WTC11 (cell line): ENCODE measurements around the gene SMARCB1. TPM values are rescaled to one million over a fixed set of nuclear protein-coding genes. Genes with fewer than 3 reads are reported as not detected.

Source experiments
- ATAC-seq: fragments of 200-7000 bp; cut with Tn5 transposase; 2 replicates; pipeline ENCODE4 v1.10.0; 2021; ENCODE audit warnings: mild to moderate bottlenecking, moderate library complexity
- CTCF ChIA-PET: fragments of 300-600 bp; sonication (Branson Sonifier 250); formaldehyde crosslinking; loops from one replicate; lab custom pipeline; 2021; ENCODE audit warnings: antibody characterized with exemption; lab: Charles Lee
- POLR2A ChIA-PET: fragments of 350-600 bp; sonication (Branson Sonifier 250); formaldehyde crosslinking; loops from one replicate; lab custom pipeline; 2021; ENCODE audit warnings: antibody characterized with exemption; lab: Charles Lee
- DNase-seq: peaks from one replicate; pipeline ENCODE4 v3.0.0; 2021; ENCODE audit warnings: low spot score
- H3K27ac Mint-ChIP-seq: 2 replicates; pipeline ENCODE4 v1.8.0; 2021; ENCODE audit warnings: mixed read lengths
- H3K27me3 Mint-ChIP-seq: 2 replicates; pipeline ENCODE4 v1.8.0; 2021; ENCODE audit warnings: low read depth, mild to moderate bottlenecking, moderate library complexity, mixed read lengths
- H3K36me3 Mint-ChIP-seq: 2 replicates; pipeline ENCODE4 v1.8.0; 2021; ENCODE audit warnings: mixed read lengths
- H3K4me1 Mint-ChIP-seq: 2 replicates; pipeline ENCODE4 v1.8.0; 2022; ENCODE audit warnings: mixed read lengths
- H3K4me3 Mint-ChIP-seq: 2 replicates; pipeline ENCODE4 v1.8.0; 2021; ENCODE audit warnings: mild to moderate bottlenecking, moderate library complexity, mixed read lengths
- H3K9me3 Mint-ChIP-seq: 2 replicates; pipeline ENCODE4 v1.8.0; 2021; ENCODE audit warnings: mixed read lengths
- ARID4B ChIP-seq: sonication (generic); formaldehyde crosslinking; IDR thresholded peaks from 2 replicates; pipeline ENCODE4 v1.8.0; 2023; ENCODE audit warnings: missing genetic modification reagents, mild to moderate bottlenecking, borderline replicate concordance
- CBFB ChIP-seq: sonication (generic); formaldehyde crosslinking; IDR thresholded peaks from 2 replicates; pipeline ENCODE4 v1.8.1; 2022; ENCODE audit warnings: mild to moderate bottlenecking, low read depth, missing genetic modification reagents
- CREM ChIP-seq: sonication (generic); formaldehyde crosslinking; IDR thresholded peaks from 2 replicates; pipeline ENCODE4 v1.8.1; 2022; ENCODE audit warnings: mild to moderate bottlenecking, missing genetic modification reagents, moderate library complexity
- E2F4 ChIP-seq: sonication (generic); formaldehyde crosslinking; IDR thresholded peaks from 2 replicates; pipeline ENCODE4 v1.8.1; 2022; ENCODE audit warnings: low read depth, mild to moderate bottlenecking, moderate library complexity, missing genetic modification reagents, borderline replicate concordance
- ETV6 ChIP-seq: sonication (generic); formaldehyde crosslinking; IDR thresholded peaks from 2 replicates; pipeline ENCODE4 v1.8.1; 2022; ENCODE audit warnings: mild to moderate bottlenecking, missing genetic modification reagents
- FOXP4 ChIP-seq: sonication (generic); formaldehyde crosslinking; IDR thresholded peaks from 2 replicates; pipeline ENCODE4 v1.8.0; 2022; ENCODE audit warnings: mild to moderate bottlenecking, missing genetic modification reagents
- GTF2I ChIP-seq: fragments of 250-450 bp; sonication (Bioruptor Pico); conservative IDR thresholded peaks from 2 replicates; pipeline ENCODE4 v1.4.0; 2021; ENCODE audit warnings: mild to moderate bottlenecking
- JAZF1 ChIP-seq: fragments of 250-450 bp; sonication (Bioruptor Pico); IDR thresholded peaks from 2 replicates; pipeline ENCODE4 v1.9.0; 2021; ENCODE audit warnings: moderate library complexity, mild to moderate bottlenecking, inconsistent platforms
- NR3C1 ChIP-seq: sonication (generic); formaldehyde crosslinking; conservative IDR thresholded peaks from 2 replicates; pipeline ENCODE4 v1.8.1; 2023; ENCODE audit warnings: low read depth, mild to moderate bottlenecking, missing genetic modification reagents
- PREB ChIP-seq: sonication (generic); formaldehyde crosslinking; IDR thresholded peaks from 2 replicates; pipeline ENCODE4 v1.8.1; 2022; ENCODE audit warnings: mild to moderate bottlenecking, missing genetic modification reagents, moderate library complexity, borderline replicate concordance
- TEAD1 ChIP-seq: sonication (generic); formaldehyde crosslinking; IDR thresholded peaks from 2 replicates; pipeline ENCODE4 v1.8.0; 2022; ENCODE audit warnings: mild to moderate bottlenecking, missing genetic modification reagents
- TP53 ChIP-seq: sonication (generic); formaldehyde crosslinking; IDR thresholded peaks from 2 replicates; pipeline ENCODE4 v1.8.1; 2023; ENCODE audit warnings: mild to moderate bottlenecking, missing genetic modification reagents
- ZBTB21 ChIP-seq: sonication (generic); formaldehyde crosslinking; IDR thresholded peaks from 2 replicates; pipeline ENCODE4 v1.8.1; 2023; ENCODE audit warnings: mild to moderate bottlenecking, missing genetic modification reagents, borderline replicate concordance
- ZNF317 ChIP-seq: sonication (generic); formaldehyde crosslinking; IDR thresholded peaks from 2 replicates; pipeline ENCODE4 v1.8.1; 2023; ENCODE audit warnings: low read depth, mild to moderate bottlenecking, moderate library complexity, missing genetic modification reagents, borderline replicate concordance
- ZNF671 ChIP-seq: fragments of 250-450 bp; sonication (Bioruptor Pico); IDR thresholded peaks from 2 replicates; pipeline ENCODE4 v1.8.0; 2021; ENCODE audit warnings: mild to moderate bottlenecking
- total RNA-seq: library from RNA; stranded (reverse); gene quantifications from 3 replicates; pipeline ENCODE4 v1.2.3, GENCODE V29; 2021
- TF ChIP-seq, protein P1 (sequence below): sonication (generic); formaldehyde crosslinking; IDR thresholded peaks from 2 replicates; pipeline ENCODE4 v1.8.1; 2022; ENCODE audit warnings: missing genetic modification reagents, borderline replicate concordance
- TF ChIP-seq, protein P2 (sequence below): fragments of 250-450 bp; sonication (Bioruptor Pico); IDR thresholded peaks from 2 replicates; pipeline ENCODE4 v1.9.0; 2021; ENCODE audit warnings: moderate library complexity, mild to moderate bottlenecking, inconsistent platforms, borderline replicate concordance

The SMARCB1 gene
- total RNA-seq, 1 experiment from 2014 or later, result 135 TPM

DNA sequence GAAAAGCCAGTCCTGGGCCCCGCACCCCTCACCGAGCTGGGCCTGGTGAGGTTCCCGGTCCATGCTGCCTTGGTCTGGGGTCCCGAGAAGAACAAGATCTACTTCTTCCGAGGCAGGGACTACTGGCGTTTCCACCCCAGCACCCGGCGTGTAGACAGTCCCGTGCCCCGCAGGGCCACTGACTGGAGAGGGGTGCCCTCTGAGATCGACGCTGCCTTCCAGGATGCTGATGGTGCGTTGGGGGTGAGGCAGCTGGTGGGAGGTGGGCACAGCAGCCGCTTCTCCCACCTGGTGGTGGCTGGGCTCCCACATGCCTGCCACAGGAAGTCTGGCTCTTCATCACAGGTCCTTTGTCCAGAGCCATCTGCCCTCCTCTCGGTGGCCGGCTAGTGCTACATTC is 4.5 kb upstream of the SMARCB1 start (continued):
- TF ChIP-seq ARID4B (no peak), TP53 (CRISPR knock-in tag) (no peak), PREB (no peak), ETV6 (CRISPR knock-in tag) (no peak)

DNA sequence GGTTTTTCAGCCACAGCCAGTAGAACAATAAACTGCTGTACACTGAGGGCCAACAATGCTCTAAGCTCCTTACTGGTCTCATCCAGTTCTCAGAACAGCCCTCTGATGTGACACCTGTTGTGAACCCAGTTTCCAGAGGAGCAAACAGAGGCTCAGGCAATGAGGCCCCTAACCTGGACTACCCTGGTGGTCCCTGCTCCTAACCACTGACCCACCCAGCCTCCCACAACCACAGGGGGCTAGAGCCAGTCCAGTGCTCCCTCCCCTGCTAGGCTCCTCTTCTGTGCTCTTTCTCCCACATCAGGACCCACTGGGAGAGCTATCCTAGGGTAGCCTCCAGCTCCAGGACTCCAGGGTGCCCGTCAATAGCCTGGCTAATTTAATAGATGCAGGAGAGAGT is 4.1 kb upstream of the SMARCB1 start:
- no peaks in the 10 kb centered on the region for H3K36me3 Mint-ChIP-seq
- H3K27me3 Mint-ChIP-seq, result no peaks in the 10 kb centered on the region; the same call in 1 of the 2 replicates
- H3K4me1 Mint-ChIP-seq, result peaks cover 10% of the 10 kb centered on the region; the same call in 1 of the 2 replicates
- no peak for ATAC-seq
- no peak overlapping the region for H3K4me3 Mint-ChIP-seq
- H3K9me3 Mint-ChIP-seq, result no peaks in the 10 kb centered on the region
- DNase-seq, result no peak
- CTCF ChIA-PET, result interaction anchor here (1.0 kb wide), 1 partner anchor 15 kb away, joined by 3 read pairs; the partner anchor contains the start of gene CHCHD10
- no peak for TF ChIP-seq ZNF671 (CRISPR knock-in tag)
- no peak for TF ChIP-seq ZNF317 (CRISPR knock-in tag)
- TF ChIP-seq FOXP4 (CRISPR knock-in tag), result no peak
- TF ChIP-seq GTF2I (CRISPR knock-in tag), result no peak
- no peak for TF ChIP-seq E2F4 (CRISPR knock-in tag)
- no peak for TF ChIP-seq NR3C1 (CRISPR knock-in tag)
- TF ChIP-seq CREM, result no peak
- TF ChIP-seq, protein P1, sequence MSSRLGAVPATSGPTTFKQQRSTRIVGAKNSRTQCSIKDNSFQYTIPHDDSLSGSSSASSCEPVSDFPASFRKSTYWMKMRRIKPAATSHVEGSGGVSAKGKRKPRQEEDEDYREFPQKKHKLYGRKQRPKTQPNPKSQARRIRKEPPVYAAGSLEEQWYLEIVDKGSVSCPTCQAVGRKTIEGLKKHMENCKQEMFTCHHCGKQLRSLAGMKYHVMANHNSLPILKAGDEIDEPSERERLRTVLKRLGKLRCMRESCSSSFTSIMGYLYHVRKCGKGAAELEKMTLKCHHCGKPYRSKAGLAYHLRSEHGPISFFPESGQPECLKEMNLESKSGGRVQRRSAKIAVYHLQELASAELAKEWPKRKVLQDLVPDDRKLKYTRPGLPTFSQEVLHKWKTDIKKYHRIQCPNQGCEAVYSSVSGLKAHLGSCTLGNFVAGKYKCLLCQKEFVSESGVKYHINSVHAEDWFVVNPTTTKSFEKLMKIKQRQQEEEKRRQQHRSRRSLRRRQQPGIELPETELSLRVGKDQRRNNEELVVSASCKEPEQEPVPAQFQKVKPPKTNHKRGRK (CRISPR knock-in tag), result no peak
- no peak for TF ChIP-seq CBFB (CRISPR knock-in tag)
- no peak for TF ChIP-seq ETV6 (CRISPR knock-in tag)
- no peak for TF ChIP-seq ZBTB21 (CRISPR knock-in tag)
- TF ChIP-seq, protein P2, sequence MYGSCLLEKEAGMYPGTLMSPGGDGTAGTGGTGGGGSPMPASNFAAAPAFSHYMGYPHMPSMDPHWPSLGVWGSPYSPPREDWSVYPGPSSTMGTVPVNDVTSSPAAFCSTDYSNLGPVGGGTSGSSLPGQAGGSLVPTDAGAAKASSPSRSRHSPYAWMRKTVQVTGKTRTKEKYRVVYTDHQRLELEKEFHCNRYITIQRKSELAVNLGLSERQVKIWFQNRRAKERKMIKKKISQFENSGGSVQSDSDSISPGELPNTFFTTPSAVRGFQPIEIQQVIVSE, result no peak
- no peak for TF ChIP-seq JAZF1
- TF ChIP-seq TEAD1, result no peak
- TF ChIP-seq, all 79 proteins: peak for 0
- H3K27ac Mint-ChIP-seq, result no peak overlapping the region
- POLR2A ChIA-PET, result no interaction called here
